T47D (cell line): Measurements from ENCODE around the gene EYA2.
A peak's percentile ranks its signal among the peaks of the same experiment; 100 is the strongest.

Experiments
- DNase-seq, 2 experiments: peaks; one replicate each; pipeline versions ENCODE4 v3.0.0 to v3.0.0-alpha.2; 2011 to 2012; ENCODE audit warnings: low read depth in 1 of 2, low spot score in 1 of 2
- JUND ChIP-seq: IDR thresholded peaks from 2 replicates; pipeline ENCODE4 v1.6.1; 2012; ENCODE audit warnings: low read depth
- in situ Hi-C: cut with HindIII; loops from 2 replicates; pipeline ENCODE4 v1.10.0; 2016; ENCODE audit warnings: low sequenced_read_pairs, low pct_unique_long_range_greater_than_20kb

Gene EYA2

GRCh38 chr20:46894579-46894958, at the start of gene EYA2:
EYA2 (plus strand) TSS chr20:46894843; CDS start chr20:46990011, 95,168 bp downstream.
- peak; percentile 33 to 42 for DNase-seq
- in situ Hi-C loops, result no loop called here
- TF ChIP-seq JUND, result no peak

GRCh38 chr20:46844965-46845364, 49.7 kb upstream of the EYA2 start:
- no peak for DNase-seq
- in situ Hi-C loops, result no loop called here
- TF ChIP-seq JUND, result no peak

DNA sequence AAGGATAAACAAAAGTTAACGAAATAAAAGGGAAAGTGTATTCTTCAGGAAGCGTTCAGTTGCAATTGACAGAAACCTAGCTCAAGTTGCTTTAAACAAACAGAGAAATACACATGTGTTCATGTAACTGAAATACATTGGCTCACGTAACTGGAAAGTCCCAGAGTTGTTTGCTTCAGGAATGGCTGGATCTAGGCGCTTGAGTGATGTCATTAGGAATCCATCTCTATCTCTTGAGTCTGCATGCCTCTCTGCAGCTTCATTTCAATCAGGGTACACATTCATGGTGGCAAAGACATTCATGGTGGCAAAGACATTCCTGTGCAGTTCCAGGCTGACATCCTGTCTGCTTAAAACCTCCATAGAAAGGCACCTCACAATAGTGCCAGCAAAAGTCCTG, 45.4 kb upstream of the EYA2 start:
- in situ Hi-C loops, result no loop called here
- no peak for DNase-seq
- no peak for TF ChIP-seq JUND

- TF ChIP-seq JUND, result no peak
- DNase-seq, result no peak
- in situ Hi-C loops, result no loop called here
Observed at GRCh38 chr20:46849751-46850150, 44.9 kb upstream of the EYA2 start.

DNA sequence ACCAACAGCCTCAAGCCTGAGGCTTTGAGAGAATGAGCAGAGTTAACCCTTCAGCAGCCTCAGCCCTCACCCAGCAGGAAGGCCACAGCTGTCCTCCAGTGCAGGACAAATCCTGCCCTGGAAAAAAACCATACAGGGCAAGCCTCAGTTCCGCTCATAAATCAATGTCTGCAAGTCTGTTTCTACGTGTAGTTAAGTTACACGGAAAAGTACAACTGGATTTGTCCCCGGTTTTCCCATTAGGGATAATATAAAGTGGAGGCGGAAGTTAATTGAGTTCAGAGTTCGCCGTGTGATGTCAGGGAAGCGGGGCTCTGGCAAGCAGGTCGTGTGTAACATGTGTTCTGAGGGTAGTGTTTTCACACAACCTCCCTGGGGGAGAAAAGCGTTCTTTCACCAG, 44.2 kb upstream of the EYA2 start:
- in situ Hi-C loops, result no loop called here
- no peak for DNase-seq
- no peak for TF ChIP-seq JUND

GRCh38 chr20:46850896-46851295, 43.7 kb upstream of the EYA2 start:
- in situ Hi-C loops, result no loop called here
- no peak for TF ChIP-seq JUND
- DNase-seq, result no peak

DNA sequence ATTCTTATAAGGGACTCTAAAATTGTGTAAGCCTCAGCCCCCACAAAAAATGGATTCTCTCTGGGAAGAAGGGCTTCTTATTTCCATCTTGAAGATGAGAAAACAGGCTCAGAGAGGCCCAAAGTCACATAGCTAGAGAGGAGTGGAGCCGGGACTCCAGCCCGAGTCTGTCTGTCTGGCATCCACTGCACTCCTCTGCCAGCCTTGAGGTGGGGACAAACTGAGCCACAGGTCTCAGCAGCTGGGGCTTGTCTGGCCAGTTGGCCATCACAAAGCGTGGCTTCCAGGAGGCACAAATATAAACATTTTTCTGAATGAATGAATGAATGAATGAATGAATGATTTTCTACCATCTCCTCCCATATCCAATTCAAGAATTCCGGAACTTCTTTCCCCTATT, 42.9 kb upstream of the EYA2 start:
- TF ChIP-seq JUND, result no peak
- DNase-seq, result no peak
- in situ Hi-C loops, result no loop called here

DNA sequence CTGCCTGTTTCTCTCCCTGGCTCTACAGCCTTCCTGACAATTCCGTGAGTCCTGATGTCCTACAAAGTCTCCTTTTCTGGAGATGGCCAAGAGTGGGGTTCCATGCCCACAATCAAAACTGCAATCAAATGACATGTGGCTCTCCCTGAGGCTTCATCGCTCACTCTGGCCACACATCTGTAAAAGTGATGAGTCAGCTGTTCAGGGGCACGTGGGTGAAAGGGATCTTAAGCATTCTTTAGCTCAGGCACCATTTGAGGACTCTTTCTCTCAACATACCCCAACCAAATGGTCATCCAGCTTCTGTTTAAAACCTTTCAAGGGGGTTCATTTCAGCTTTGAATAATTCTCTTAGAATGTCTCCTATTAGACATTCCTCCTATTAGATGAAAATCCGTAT, 42.3 kb upstream of the EYA2 start:
- no peak for DNase-seq
- TF ChIP-seq JUND, result no peak
- in situ Hi-C loops, result no loop called here

- DNase-seq, result no peak
- no peak for TF ChIP-seq JUND
- in situ Hi-C loops, result no loop called here
Observed at GRCh38 chr20:46853926-46854325, 40.7 kb upstream of the EYA2 start.

- no peak for TF ChIP-seq JUND
- DNase-seq, result no peak
- in situ Hi-C loops, result no loop called here
Observed at GRCh38 chr20:46857061-46857831, 37.4 kb upstream of the EYA2 start.

DNA sequence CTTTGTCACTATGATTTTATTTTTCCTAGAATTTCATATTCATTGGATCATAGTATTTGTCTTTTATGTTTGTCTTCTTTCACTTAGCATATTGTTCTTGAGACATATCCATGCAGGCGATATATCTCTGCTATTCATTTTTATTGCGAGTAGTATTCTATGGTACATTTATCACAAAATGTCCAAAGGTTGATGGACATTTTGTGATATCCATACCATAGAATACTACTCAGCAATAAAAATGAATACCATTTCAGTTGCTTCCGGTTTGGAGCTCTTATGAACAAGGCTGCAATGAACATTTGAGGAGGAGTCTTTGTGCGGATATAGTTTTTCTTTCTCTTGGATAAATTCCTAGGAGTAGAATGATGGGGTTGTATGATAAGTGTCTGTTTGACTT, 28.8 kb upstream of the EYA2 start:
- no peak for DNase-seq
- in situ Hi-C loops, result no loop called here
- TF ChIP-seq JUND, result no peak

DNA sequence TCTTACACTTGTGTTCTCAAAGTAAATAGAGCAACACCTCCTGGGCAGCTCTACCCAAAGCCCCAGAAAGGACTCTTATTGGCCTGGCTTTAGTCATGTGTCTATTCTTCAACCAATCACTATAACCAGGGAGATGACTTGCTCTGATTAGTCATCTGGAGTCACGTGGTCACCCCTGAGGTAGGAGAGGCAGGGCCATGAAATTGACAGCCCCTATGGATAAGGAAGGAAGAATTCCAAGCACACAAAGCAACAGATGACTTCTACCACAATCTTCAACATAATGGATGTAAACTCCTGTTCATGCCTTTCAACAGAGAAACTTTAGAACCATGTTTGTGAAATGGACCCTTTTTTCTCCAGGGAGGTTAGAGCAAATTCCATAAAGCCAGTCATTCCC, 24.6 kb upstream of the EYA2 start:
- TF ChIP-seq JUND, result no peak
- in situ Hi-C loops, result no loop called here
- DNase-seq, result no peak

- no peak for TF ChIP-seq JUND
- in situ Hi-C loops, result no loop called here
- DNase-seq, result peak in 1 of 2 experiments; percentile 16
Observed at GRCh38 chr20:46872328-46873211, 22.1 kb upstream of the EYA2 start.
